GM12875 (cell line): Measurements from ENCODE around the gene TNS4.

Source experiments
- H3K4me3 ChIP-seq: one replicate; pipeline ENCODE4 v1.5.1; 2011; ENCODE audit warnings: low read depth, low read length, control low read depth
- TF ChIP-seq, protein P1 (sequence below): IDR thresholded peaks from 2 replicates; pipeline ENCODE4 v1.5.1; 2011; ENCODE audit warnings: low read depth, mild to moderate bottlenecking, control low read depth, inconsistent platforms, low read length, moderate library complexity, borderline replicate concordance; ENCODE audit not compliant: insufficient read depth

Gene TNS4

DNA sequence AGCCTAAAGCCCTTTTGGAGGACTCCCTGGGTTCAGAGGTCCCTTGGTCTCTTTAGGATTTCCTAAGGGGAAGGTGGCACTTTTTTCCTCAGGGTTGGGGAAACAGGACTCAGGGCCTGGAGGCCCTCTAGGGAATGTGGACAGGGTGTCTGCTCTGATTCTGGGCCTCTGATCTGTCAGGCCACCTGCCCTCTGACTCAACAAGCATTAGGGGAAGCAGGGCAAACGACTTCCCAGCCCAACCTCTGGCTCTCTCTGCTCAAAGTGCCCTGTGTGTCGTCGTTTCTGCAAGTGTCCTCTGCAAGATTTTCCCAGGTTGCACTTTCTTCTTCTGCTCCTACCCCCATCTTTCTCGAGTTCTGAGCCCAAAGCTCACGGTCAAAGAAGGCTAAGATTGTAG is 64.8 kb downstream of the TNS4 start:
- H3K4me3 ChIP-seq: no peak overlapping the region
- TF ChIP-seq, protein P1, sequence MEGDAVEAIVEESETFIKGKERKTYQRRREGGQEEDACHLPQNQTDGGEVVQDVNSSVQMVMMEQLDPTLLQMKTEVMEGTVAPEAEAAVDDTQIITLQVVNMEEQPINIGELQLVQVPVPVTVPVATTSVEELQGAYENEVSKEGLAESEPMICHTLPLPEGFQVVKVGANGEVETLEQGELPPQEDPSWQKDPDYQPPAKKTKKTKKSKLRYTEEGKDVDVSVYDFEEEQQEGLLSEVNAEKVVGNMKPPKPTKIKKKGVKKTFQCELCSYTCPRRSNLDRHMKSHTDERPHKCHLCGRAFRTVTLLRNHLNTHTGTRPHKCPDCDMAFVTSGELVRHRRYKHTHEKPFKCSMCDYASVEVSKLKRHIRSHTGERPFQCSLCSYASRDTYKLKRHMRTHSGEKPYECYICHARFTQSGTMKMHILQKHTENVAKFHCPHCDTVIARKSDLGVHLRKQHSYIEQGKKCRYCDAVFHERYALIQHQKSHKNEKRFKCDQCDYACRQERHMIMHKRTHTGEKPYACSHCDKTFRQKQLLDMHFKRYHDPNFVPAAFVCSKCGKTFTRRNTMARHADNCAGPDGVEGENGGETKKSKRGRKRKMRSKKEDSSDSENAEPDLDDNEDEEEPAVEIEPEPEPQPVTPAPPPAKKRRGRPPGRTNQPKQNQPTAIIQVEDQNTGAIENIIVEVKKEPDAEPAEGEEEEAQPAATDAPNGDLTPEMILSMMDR: no peak

DNA sequence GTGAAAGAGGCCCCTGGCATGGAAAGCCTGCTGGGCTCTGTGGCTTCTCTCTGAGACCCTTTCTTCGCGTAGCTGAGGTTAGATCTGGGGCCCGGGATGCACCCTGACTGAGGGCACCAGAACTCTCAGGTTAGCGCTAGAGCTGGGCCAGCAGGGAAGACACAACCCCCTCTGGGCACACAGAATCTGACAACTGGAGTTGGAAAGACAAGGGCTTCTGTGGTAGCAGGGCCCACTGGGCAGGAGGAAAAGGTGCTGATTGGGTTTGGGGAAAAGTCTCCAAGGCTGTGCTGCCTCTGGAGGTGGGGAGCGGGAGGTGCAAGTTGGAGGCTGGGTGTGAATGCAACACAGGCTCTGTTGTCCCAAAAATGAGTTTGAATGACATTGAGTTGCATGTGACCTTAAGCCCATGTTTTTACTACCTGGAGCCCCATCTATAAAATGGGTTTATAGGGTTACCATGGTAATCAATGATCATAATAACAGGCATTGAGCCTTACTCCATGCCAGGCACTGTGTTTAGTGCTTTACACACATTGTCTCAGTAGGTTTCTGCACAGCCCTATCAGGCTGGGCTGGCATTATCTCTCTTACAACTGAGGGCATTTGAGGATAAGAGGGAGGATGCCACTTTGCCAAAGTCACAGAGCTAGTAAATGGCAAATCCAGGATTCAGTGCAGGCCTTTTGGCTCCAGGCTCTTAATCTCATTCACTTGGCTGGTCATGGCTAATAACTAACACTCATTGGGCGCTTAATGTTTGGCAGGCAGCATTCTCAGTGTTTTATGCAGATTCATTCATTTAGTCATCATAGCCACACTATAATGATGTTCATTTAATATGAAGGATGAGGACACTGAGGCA is 67.6 kb downstream of the TNS4 start:
- no peak overlapping the region for H3K4me3 ChIP-seq
- TF ChIP-seq, protein P1: peak; percentile 74

DNA sequence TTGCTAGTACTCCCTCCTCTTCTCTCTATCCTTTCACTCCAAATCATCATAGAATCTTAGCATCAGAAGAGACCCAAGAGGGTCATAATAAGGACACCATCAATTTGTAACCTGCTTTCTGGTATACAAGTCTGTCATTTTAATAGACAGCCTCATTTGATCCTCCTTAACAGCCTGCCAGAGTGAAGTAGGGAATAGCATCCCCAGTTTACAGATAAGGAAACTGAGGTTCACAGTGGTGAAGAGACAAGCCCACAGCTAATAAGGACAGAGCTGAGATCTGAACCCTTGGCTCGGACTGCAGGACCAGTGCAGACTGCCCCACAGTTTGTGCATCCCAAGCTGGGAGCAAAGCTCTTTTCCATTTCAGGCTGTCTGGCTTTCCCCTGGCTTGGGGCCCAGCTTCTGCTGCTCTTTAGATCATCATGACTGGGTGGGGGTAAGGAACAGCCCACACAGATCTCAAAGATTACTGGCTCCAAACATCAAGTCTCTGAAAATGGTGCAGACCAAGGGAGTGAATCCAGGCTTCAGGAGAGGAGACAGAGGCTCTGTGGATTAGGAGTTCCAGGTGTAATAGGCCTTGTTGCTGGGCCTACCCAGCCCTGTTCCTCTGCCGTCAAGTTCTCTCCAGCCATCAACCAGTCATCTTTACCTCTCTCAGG is 68.4 kb downstream of the TNS4 start:
- TF ChIP-seq, protein P1: no peak
- H3K4me3 ChIP-seq: no peak overlapping the region

DNA sequence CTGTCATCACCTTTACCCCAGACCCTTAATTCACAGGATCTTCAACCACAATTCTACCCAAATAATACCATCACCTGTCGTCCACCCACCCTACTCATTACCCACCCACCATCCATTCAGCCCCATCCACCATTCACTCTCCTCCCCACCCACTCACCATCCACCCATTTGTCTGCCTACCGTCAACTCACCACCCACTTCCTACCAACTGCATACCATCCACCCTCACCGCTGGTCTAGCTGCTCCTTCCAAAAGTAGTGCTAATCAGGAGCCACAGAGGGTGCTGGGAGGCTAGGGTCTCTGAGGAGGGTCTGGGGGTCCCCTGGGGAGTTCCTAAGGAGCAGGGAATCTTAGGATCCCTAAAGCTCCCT is 70.2 kb downstream of the TNS4 start:
- TF ChIP-seq, protein P1: no peak
- H3K4me3 ChIP-seq: no peak overlapping the region

DNA sequence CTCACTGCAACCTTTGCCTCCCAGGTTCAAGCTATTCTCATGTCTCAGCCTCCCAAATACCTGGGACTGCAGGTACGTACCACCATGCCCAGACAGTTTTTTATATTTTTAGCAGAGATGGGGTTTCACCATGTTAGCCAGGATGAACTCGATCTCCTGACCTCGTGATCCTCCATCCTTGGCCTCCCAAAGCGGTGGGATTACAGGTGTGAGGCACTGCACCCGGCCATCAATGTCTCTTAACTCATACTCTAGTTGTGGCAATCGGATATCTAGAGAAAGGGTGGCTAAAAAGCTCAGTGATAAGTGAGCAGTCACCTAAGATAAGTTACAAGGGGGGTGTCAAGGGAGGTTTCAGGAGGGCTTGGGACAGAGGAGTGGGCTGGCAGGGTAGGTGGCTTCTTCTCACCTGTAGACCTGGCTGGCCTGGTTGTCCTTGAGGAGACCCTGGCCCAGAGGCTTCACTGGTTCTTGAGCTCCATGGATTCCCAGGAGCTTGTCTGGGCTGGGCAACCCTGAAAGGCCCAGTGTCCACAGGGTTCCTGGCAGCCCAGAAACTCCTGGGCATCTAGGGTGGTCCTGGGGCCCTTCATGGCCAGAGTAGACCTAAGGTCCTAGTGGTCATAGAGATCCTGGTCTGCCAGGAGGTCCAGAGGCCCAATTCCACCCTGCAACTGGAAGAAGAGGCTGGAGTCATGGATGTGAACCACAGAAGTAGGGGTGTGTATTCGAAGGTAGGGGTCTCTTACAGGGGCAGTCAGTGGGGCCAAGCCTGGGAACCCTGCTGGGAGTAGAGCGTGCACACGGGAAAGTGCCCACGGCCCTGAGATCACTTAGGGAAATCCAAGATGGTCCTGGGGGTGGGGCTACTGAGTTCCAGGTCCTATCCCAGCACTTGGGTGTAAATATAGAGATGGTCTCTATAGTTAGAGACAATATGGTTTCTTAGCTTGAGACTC is 70.9 kb downstream of the TNS4 start:
- H3K4me3 ChIP-seq: no peak overlapping the region
- TF ChIP-seq, protein P1: no peak

DNA sequence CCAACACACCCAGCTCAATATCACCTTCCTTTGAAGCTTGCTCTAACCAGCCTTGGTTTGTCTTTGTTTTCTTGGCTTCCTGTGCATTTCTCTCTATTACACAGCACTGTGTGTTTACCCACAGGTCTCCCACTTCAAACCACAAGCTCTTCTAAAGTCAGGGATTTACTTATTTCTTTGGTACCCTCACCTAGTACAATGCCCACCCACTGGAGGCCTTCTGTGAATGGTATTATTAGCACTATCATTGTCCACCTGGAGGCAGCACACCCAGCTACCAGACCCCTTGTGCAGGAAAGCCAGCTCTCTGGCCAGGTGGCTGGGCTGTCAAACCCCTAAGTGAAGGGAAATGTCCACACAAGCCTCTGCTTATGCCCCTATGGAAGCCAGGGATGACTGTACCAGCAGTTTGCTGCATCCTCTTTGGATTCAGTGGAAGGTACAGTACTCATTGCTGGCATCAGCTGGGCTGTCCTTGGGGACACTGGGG is 74.4 kb downstream of the TNS4 start:
- TF ChIP-seq, protein P1: no peak
- no peak overlapping the region for H3K4me3 ChIP-seq
